Loucy (cell line): Measurements from ENCODE around the gene SPNS1.

Experiments
- H2AFZ ChIP-seq: fragments of 200-600 bp; sonication (generic); 2 replicates; pipeline ENCODE4 v1.6.0; 2016; ENCODE audit warnings: antibody characterized with exemption, mild to moderate bottlenecking, low read length, moderate library complexity
- H3F3A ChIP-seq: fragments of 200-600 bp; 2 replicates; pipeline ENCODE4 v1.6.0; 2016; ENCODE audit warnings: antibody characterized with exemption, low read depth, mild to moderate bottlenecking
- H3K27me3 ChIP-seq: fragments of 200-600 bp; sonication (generic); 2 replicates; pipeline ENCODE4 v1.6.1; 2014; ENCODE audit warnings: low read length, mild to moderate bottlenecking; ENCODE audit not compliant: insufficient read depth, poor library complexity, severe bottlenecking
- H3K36me3 ChIP-seq: fragments of 200-600 bp; sonication (generic); 2 replicates; pipeline ENCODE4 v1.6.1; 2016; ENCODE audit warnings: low read length; ENCODE audit not compliant: insufficient read depth
- H3K4me1 ChIP-seq: fragments of 200-600 bp; sonication (generic); 2 replicates; pipeline ENCODE4 v1.5.1; 2014; ENCODE audit warnings: low read length, mild to moderate bottlenecking; ENCODE audit not compliant: insufficient read depth, poor library complexity, severe bottlenecking
- H3K4me2 ChIP-seq: fragments of 200-600 bp; sonication (generic); 2 replicates; pipeline ENCODE4 v1.6.0; 2014; ENCODE audit warnings: antibody characterized with exemption, low read length, low read depth, mild to moderate bottlenecking; ENCODE audit not compliant: poor library complexity, severe bottlenecking
- H3K4me3 ChIP-seq: fragments of 200-600 bp; sonication (generic); 2 replicates; pipeline ENCODE4 v1.5.1; 2014; ENCODE audit warnings: low read length, mild to moderate bottlenecking, mixed read lengths; ENCODE audit not compliant: poor library complexity, severe bottlenecking
- H3K79me2 ChIP-seq: fragments of 200-600 bp; sonication (generic); 2 replicates; pipeline ENCODE4 v1.6.1; 2014; ENCODE audit warnings: low read length; ENCODE audit not compliant: insufficient read depth
- H3K9ac ChIP-seq: fragments of 200-600 bp; sonication (generic); 2 replicates; pipeline ENCODE4 v1.6.0; 2014; ENCODE audit warnings: mild to moderate bottlenecking, low read depth, low read length, moderate library complexity; ENCODE audit not compliant: poor library complexity, severe bottlenecking
- H3K9me2 ChIP-seq: fragments of 200-600 bp; sonication (generic); replicated peaks from 2 replicates; pipeline ENCODE4 v1.6.1; 2016; ENCODE audit warnings: low read depth, low read length, mixed read lengths
- H3K9me3 ChIP-seq: fragments of 200-600 bp; sonication (generic); 2 replicates; pipeline ENCODE4 v1.6.1; 2014; ENCODE audit warnings: mild to moderate bottlenecking, antibody characterized with exemption, low read length, low read depth; ENCODE audit not compliant: insufficient read depth
- H4K20me1 ChIP-seq: fragments of 200-600 bp; sonication (generic); 2 replicates; pipeline ENCODE4 v1.6.0; 2014; ENCODE audit warnings: antibody characterized with exemption, low read length, mild to moderate bottlenecking; ENCODE audit not compliant: insufficient read depth, poor library complexity, severe bottlenecking
- EZH2phosphoT487 ChIP-seq: fragments of 200-600 bp; IDR thresholded peaks from 2 replicates; pipeline ENCODE4 v1.6.1; 2018; ENCODE audit warnings: antibody characterized with exemption, mild to moderate bottlenecking, moderate library complexity, borderline replicate concordance
- TF ChIP-seq, protein P1 (sequence below): fragments of 200-600 bp; sonication (generic); conservative IDR thresholded peaks from 2 replicates; pipeline ENCODE4 v1.5.1; 2014; ENCODE audit warnings: mild to moderate bottlenecking, antibody characterized with exemption, low read length

Gene SPNS1

DNA sequence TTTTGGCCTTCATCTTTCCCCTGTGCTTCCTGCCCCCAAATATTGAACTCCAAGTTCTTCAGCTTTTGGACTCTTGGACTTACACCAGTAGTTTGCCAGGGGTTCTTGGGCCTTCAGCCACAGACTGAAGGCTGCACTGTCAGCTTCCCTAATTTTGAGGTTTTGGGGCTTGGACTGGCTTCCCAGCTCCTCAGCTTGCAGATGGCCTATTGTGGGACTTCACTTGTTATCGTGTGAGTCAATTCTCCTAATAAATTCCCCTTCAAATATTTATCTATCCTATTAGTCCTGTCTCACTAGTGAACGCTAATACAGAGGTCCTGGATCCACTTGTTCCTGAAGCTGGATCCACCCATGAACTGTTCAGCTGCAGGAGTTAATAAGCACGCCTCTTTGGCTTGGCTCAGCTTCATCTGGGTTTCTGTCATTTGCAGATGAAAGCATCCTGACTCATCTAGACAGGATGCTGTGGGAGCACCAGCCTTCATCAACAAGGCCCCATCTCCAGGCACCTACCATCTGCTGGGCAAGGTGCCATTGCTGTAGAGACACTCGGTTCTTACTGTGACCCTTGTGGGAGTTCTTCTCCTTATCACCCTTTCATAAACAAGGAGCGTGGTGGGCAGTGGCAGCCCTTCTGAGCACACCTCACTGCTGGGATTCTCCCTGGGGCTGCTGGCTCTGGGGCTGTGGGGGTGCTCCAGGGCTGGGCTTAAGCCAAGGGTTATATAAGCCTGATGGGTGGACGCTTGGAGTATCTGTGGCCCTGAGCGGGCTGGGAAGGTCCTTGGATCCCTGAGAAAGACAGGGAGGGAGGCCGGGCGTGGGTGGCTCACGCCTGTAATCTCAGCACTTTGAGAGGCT, 33.4 kb downstream of the SPNS1 start:
- no peak overlapping the region for H3K9ac ChIP-seq
- TF ChIP-seq, protein P1, sequence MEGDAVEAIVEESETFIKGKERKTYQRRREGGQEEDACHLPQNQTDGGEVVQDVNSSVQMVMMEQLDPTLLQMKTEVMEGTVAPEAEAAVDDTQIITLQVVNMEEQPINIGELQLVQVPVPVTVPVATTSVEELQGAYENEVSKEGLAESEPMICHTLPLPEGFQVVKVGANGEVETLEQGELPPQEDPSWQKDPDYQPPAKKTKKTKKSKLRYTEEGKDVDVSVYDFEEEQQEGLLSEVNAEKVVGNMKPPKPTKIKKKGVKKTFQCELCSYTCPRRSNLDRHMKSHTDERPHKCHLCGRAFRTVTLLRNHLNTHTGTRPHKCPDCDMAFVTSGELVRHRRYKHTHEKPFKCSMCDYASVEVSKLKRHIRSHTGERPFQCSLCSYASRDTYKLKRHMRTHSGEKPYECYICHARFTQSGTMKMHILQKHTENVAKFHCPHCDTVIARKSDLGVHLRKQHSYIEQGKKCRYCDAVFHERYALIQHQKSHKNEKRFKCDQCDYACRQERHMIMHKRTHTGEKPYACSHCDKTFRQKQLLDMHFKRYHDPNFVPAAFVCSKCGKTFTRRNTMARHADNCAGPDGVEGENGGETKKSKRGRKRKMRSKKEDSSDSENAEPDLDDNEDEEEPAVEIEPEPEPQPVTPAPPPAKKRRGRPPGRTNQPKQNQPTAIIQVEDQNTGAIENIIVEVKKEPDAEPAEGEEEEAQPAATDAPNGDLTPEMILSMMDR = no peak
- no peak for TF ChIP-seq EZH2phosphoT487
- H3K36me3 ChIP-seq = no peaks in the 10 kb centered on the region
- peak overlapping the region; percentile 2 for H3K4me2 ChIP-seq
- no peaks in the 10 kb centered on the region for H4K20me1 ChIP-seq
- H3K4me3 ChIP-seq = no peak overlapping the region
- H3K9me3 ChIP-seq = no peaks in the 10 kb centered on the region
- H3K9me2 ChIP-seq = no peaks in the 10 kb centered on the region
- H3K4me1 ChIP-seq = peaks cover 23% of the 10 kb centered on the region
- H3F3A ChIP-seq = no peaks in the 10 kb centered on the region
- H3K79me2 ChIP-seq = no peaks in the 10 kb centered on the region
- no peaks in the 10 kb centered on the region for H3K27me3 ChIP-seq
- H2AFZ ChIP-seq = no peak overlapping the region

DNA sequence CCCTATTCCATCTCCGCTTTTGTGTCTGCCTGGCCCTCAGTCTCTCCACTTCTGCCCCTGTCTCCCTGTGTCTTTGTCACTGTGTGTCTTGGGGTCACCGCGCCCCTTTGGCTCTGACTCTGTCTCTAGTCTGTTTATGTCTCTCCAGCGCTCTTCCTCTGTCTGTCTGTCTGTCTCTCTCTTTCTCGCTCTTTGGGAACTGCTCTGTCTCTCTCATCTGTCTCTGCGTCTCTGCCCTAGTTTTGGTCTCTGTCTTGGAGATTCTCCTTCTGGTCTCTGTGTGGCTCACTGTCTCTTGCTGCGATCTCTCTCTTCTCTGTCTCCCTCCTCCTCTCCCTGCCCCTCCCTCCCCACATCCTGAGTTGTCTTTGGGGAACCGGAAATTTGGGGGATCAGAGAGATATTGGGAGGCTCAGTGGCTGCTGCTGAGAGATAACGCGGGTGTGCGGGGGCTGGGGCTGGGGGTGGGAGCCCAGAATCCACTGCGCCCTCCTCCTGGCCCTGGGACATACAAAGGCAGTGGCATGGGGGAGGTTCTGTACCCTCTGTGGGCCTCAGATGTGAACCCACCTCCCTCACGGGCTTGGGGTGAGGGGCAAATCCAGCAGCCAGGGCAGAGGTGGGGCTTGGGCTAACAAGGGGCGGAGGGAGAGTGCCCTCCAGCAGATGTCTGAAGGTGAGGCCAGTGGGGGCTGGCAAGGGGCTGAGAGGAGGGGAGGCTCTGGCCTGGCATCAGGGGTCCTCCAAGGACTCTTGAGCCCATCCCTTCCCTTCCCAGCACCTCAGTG, 34.7 kb downstream of the SPNS1 start:
- Histone ChIP-seq H3K4me2 (peak overlapping the region; percentile 47), H3K79me2 (no peaks in the 10 kb centered on the region), H3K36me3 (no peaks in the 10 kb centered on the region), H3F3A (no peaks in the 10 kb centered on the region), H3K4me1 (peaks cover 23% of the 10 kb centered on the region), H3K9me2 (no peaks in the 10 kb centered on the region), H2AFZ (peak overlapping the region; percentile 33; the same call in 1 of the 2 replicates), H4K20me1 (no peaks in the 10 kb centered on the region), H3K4me3 (peak overlapping the region; percentile 9), H3K9me3 (no peaks in the 10 kb centered on the region), H3K27me3 (no peaks in the 10 kb centered on the region), H3K9ac (peak overlapping the region; percentile 21)
- no peak for TF ChIP-seq EZH2phosphoT487

DNA sequence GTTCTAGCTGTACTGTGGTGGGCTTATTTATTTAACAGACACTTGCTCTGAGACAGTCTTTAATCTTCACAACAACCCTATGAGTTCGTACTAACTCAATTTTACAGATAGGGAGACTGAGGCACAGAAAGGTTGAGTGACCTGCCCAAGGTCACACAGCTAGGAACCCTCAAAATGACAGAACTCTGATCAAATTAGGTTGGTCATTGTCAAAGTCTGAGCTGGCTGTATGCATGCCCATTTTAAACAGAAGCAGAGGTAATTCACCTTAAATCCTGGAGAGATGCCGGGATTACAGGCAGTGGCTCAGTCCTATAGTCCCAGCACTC, 35.2 kb downstream of the SPNS1 start:
- no peaks in the 10 kb centered on the region for H4K20me1 ChIP-seq
- peak overlapping the region; percentile 21 for H3K9ac ChIP-seq
- peaks cover 23% of the 10 kb centered on the region for H3K4me1 ChIP-seq
- H2AFZ ChIP-seq = 0 out of 2 replicates have a peak overlapping the region, but pooled peaks have one; percentile 33
- H3K4me3 ChIP-seq = peak overlapping the region; percentile 9
- no peaks in the 10 kb centered on the region for H3K36me3 ChIP-seq
- no peaks in the 10 kb centered on the region for H3K79me2 ChIP-seq
- no peaks in the 10 kb centered on the region for H3K27me3 ChIP-seq
- peak overlapping the region; percentile 47 for H3K4me2 ChIP-seq
- H3K9me2 ChIP-seq = no peaks in the 10 kb centered on the region
- no peak for TF ChIP-seq EZH2phosphoT487
- TF ChIP-seq, protein P1 = no peak
- no peaks in the 10 kb centered on the region for H3F3A ChIP-seq
- H3K9me3 ChIP-seq = no peaks in the 10 kb centered on the region
